Measurements from ENCODE around the gene METTL4.

The METTL4 gene

DNA sequence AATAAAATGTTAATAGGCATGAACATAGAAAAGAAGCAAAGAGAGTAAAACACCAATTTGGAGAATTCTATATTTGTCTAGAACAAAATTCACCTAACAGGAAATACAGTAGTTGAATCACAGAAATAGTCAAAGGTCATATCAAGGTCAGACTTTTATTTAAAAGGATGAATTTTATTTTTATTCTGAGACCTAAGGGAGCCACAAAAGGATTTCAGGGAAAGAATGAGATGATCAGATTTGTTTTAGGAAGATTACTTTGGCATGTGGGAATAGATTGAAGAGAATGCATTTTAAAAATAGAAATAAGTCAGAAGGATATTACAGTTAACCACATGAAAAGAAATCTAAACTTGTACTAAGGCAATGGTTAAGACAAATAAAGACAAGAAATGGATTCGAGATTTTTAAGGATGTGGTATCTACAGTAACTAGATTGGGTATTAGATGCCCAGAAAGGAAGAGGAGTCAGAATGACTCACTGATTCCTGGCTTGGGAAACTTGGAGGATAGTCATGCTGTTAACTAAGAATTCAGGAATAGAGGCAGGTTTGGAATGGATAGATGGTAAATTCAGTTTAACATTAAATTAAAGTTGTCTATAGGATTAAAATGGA, 56.0 kb downstream of the METTL4 start:
- Histone ChIP-seq H3K36me3 (ENCODE audit: insufficient read depth, low read length) (no peaks in the 10 kb centered on the region), H3K4me3 (ENCODE audit: low read depth in 1 of 2, low read length in 2 of 2) (no peak overlapping the region), H3K9me3 (ENCODE audit: low read length) (no peaks in the 10 kb centered on the region), H3K4me1 (ENCODE audit: insufficient read depth, low read length) (no peaks in the 10 kb centered on the region), H3K27ac (ENCODE audit: low read depth, low read length) (no peak overlapping the region), H3K9ac (ENCODE audit: low read length) (no peak overlapping the region), H3K27me3 (ENCODE audit: control insufficient read depth in 1 of 2, insufficient read depth in 2 of 2, low read length in 2 of 2) (no peaks in the 10 kb centered on the region)

- Histone ChIP-seq H3K4me1 (ENCODE audit: insufficient read depth, low read length) (no peaks in the 10 kb centered on the region), H3K9ac (ENCODE audit: low read length) (no peak overlapping the region), H3K9me3 (ENCODE audit: low read length) (no peaks in the 10 kb centered on the region), H3K36me3 (ENCODE audit: insufficient read depth, low read length) (no peaks in the 10 kb centered on the region), H3K27ac (ENCODE audit: low read depth, low read length) (no peak overlapping the region), H3K4me3 (ENCODE audit: low read depth in 1 of 2, low read length in 2 of 2) (no peak overlapping the region), H3K27me3 (ENCODE audit: control insufficient read depth in 1 of 2, insufficient read depth in 2 of 2, low read length in 2 of 2) (no peaks in the 10 kb centered on the region)
These were observed 57.7 kb downstream of the METTL4 start for GRCh38 chr18:2513616-2514015.

DNA sequence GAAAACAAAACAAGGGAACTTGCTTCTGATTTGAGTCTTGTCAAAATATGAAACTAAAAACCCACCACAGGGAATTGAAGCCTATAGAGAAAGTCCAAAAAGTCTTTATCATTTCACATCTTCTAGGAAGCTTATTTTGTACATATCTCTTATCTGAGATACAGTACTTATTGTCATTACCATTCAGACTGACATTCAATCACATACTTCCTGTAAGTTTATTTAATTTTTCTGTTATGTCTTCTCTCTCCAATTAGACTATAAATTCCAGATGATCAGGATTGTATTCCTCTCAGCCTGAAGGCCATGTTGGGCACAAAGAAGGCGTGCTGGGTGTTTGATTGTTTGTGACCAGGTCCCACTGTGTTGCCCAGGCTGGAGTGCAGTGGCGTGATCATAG, 59.2 kb downstream of the METTL4 start:
- H3K4me1 ChIP-seq (ENCODE audit: insufficient read depth, low read length) = no peaks in the 10 kb centered on the region
- H3K36me3 ChIP-seq (ENCODE audit: insufficient read depth, low read length) = no peaks in the 10 kb centered on the region
- H3K27ac ChIP-seq (ENCODE audit: low read depth, low read length) = no peak overlapping the region
- H3K9ac ChIP-seq (ENCODE audit: low read length) = no peak overlapping the region
- H3K27me3 ChIP-seq (ENCODE audit: control insufficient read depth in 1 of 2, insufficient read depth in 2 of 2, low read length in 2 of 2) = no peaks in the 10 kb centered on the region
- no peak overlapping the region for H3K4me3 ChIP-seq (ENCODE audit: low read depth in 1 of 2, low read length in 2 of 2)
- no peaks in the 10 kb centered on the region for H3K9me3 ChIP-seq (ENCODE audit: low read length)

DNA sequence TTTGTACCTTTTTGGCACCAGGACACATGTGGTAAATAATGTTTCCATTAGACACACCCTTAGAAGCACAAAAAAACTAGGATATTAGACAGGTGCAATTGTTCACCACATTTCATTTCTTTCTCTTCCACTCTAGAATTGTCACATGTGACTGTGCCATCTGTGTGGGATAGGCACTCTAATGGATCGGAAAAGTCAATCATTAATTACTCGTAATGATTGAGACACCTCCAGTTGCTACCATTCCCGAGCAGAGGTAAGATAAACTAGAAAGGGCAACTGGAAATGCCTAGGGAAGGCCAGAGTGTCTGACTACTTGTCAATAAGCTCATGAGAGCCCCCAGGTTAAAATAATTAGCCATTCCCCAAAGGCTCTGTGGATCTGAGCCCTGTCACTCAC, 59.9 kb downstream of the METTL4 start:
- Histone ChIP-seq H3K4me3 (ENCODE audit: low read depth in 1 of 2, low read length in 2 of 2) (no peak overlapping the region), H3K27ac (ENCODE audit: low read depth, low read length) (no peak overlapping the region), H3K9me3 (ENCODE audit: low read length) (no peaks in the 10 kb centered on the region), H3K9ac (ENCODE audit: low read length) (no peak overlapping the region), H3K36me3 (ENCODE audit: insufficient read depth, low read length) (no peaks in the 10 kb centered on the region), H3K27me3 (ENCODE audit: control insufficient read depth in 1 of 2, insufficient read depth in 2 of 2, low read length in 2 of 2) (no peaks in the 10 kb centered on the region), H3K4me1 (ENCODE audit: insufficient read depth, low read length) (no peaks in the 10 kb centered on the region)

GRCh38 chr18:2510416-2510815, 60.9 kb downstream of the METTL4 start:
- H3K9ac ChIP-seq (ENCODE audit: low read length) = no peak overlapping the region
- no peaks in the 10 kb centered on the region for H3K36me3 ChIP-seq (ENCODE audit: insufficient read depth, low read length)
- no peak overlapping the region for H3K4me3 ChIP-seq (ENCODE audit: low read depth in 1 of 2, low read length in 2 of 2)
- H3K27ac ChIP-seq (ENCODE audit: low read depth, low read length) = no peak overlapping the region
- no peaks in the 10 kb centered on the region for H3K9me3 ChIP-seq (ENCODE audit: low read length)
- H3K4me1 ChIP-seq (ENCODE audit: insufficient read depth, low read length) = no peaks in the 10 kb centered on the region
- H3K27me3 ChIP-seq (ENCODE audit: control insufficient read depth in 1 of 2, insufficient read depth in 2 of 2, low read length in 2 of 2) = no peaks in the 10 kb centered on the region

DNA sequence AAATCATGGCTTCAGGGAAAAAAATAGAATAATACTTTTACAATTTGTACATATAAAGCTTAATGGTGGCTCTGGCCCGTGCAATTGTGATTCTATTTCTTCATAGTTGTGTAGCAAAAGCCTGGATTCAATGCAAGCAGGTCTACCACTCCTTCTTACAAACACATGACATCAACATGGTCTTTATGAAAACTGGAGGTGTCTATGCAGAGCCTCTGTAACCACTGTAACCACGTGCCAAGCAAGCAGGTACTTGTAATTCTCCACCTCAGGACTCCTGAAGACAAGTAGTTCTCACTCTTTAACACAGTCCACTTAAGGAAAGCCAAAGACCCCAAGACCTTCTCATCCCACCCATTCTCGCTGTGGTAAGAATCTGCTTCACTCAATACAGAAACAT, 62.6 kb downstream of the METTL4 start:
- Histone ChIP-seq H3K9me3 (ENCODE audit: low read length) (no peaks in the 10 kb centered on the region), H3K4me3 (ENCODE audit: low read depth in 1 of 2, low read length in 2 of 2) (no peak overlapping the region), H3K9ac (ENCODE audit: low read length) (no peak overlapping the region), H3K27me3 (ENCODE audit: control insufficient read depth in 1 of 2, insufficient read depth in 2 of 2, low read length in 2 of 2) (no peaks in the 10 kb centered on the region), H3K27ac (ENCODE audit: low read depth, low read length) (no peak overlapping the region), H3K36me3 (ENCODE audit: insufficient read depth, low read length) (no peaks in the 10 kb centered on the region), H3K4me1 (ENCODE audit: insufficient read depth, low read length) (no peaks in the 10 kb centered on the region)

- no peaks in the 10 kb centered on the region for H3K27me3 ChIP-seq (ENCODE audit: control insufficient read depth in 1 of 2, insufficient read depth in 2 of 2, low read length in 2 of 2)
- H3K9ac ChIP-seq (ENCODE audit: low read length) = no peak overlapping the region
- H3K27ac ChIP-seq (ENCODE audit: low read depth, low read length) = no peak overlapping the region
- no peaks in the 10 kb centered on the region for H3K36me3 ChIP-seq (ENCODE audit: insufficient read depth, low read length)
- no peaks in the 10 kb centered on the region for H3K9me3 ChIP-seq (ENCODE audit: low read length)
- H3K4me3 ChIP-seq (ENCODE audit: low read depth in 1 of 2, low read length in 2 of 2) = no peak overlapping the region
- H3K4me1 ChIP-seq (ENCODE audit: insufficient read depth, low read length) = no peaks in the 10 kb centered on the region
These were observed 63.1 kb downstream of the METTL4 start for GRCh38 chr18:2508155-2508554.

DNA sequence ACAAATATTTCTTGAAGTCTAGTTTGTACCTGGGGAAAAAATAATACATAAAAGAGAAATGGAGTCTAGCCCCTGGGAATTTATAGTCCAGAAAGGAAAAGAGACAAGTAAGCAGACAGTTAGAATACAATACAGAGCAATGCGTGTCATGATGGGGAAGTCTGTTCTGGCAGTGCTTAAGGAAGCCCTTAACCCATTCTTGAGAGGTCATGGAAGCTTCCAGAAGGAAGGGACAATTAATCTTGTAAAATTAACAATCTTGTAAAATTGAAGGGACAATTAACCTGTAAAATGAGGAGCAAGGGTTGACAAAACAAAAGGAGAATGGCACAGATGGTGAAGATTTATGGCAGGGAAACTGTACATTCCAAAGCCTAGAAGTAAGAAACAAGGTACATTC, 66.7 kb downstream of the METTL4 start:
- H3K9me3 ChIP-seq (ENCODE audit: low read length) = no peaks in the 10 kb centered on the region
- no peak overlapping the region for H3K9ac ChIP-seq (ENCODE audit: low read length)
- H3K27ac ChIP-seq (ENCODE audit: low read depth, low read length) = no peak overlapping the region
- H3K4me1 ChIP-seq (ENCODE audit: insufficient read depth, low read length) = no peaks in the 10 kb centered on the region
- no peaks in the 10 kb centered on the region for H3K27me3 ChIP-seq (ENCODE audit: control insufficient read depth in 1 of 2, insufficient read depth in 2 of 2, low read length in 2 of 2)
- no peak overlapping the region for H3K4me3 ChIP-seq (ENCODE audit: low read depth in 1 of 2, low read length in 2 of 2)
- H3K36me3 ChIP-seq (ENCODE audit: insufficient read depth, low read length) = no peaks in the 10 kb centered on the region

DNA sequence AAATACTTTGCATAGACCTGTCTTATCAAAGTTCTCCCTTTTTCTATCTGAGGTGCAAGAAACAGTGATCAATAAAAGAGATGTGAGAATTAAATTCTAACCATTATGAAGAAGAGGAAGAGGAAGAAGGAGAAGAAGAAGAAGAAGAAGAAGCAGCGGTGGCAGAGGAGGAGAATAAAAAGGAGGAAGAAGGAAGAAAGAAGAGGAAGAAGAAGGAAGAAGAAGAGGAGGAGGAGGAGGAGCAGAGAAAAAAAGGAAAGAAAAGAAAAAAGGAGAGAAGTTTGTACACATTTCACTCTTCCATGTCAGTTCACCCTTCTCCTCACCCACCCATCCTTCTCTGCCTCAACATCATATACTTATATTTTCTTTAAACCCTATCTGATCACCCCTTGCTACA, 68.4 kb downstream of the METTL4 start:
- H3K27ac ChIP-seq (ENCODE audit: low read depth, low read length) = no peak overlapping the region
- H3K9me3 ChIP-seq (ENCODE audit: low read length) = no peaks in the 10 kb centered on the region
- H3K27me3 ChIP-seq (ENCODE audit: control insufficient read depth in 1 of 2, insufficient read depth in 2 of 2, low read length in 2 of 2) = no peaks in the 10 kb centered on the region
- no peaks in the 10 kb centered on the region for H3K36me3 ChIP-seq (ENCODE audit: insufficient read depth, low read length)
- no peak overlapping the region for H3K4me3 ChIP-seq (ENCODE audit: low read depth in 1 of 2, low read length in 2 of 2)
- no peak overlapping the region for H3K9ac ChIP-seq (ENCODE audit: low read length)
- H3K4me1 ChIP-seq (ENCODE audit: insufficient read depth, low read length) = no peaks in the 10 kb centered on the region

DNA sequence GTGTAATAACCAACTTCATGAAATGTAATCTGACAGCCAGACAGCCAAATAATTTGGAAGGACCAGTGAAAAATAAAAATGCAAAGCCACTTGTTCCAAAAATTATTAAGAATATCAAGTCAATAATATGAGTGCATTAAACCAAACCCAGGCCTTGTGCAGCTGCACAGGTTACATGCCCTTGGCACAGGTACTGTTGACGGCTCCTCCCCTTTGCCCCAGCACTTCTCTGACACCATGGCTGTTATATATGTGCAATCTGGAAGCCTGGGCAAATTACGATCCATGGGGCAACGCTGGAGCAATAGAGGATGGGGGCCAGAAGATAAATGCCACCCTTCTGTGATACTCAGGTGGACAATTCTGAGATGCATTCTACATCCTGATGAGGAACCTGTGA, 68.9 kb downstream of the METTL4 start:
- no peak overlapping the region for H3K4me3 ChIP-seq (ENCODE audit: low read depth in 1 of 2, low read length in 2 of 2)
- H3K36me3 ChIP-seq (ENCODE audit: insufficient read depth, low read length) = no peaks in the 10 kb centered on the region
- H3K4me1 ChIP-seq (ENCODE audit: insufficient read depth, low read length) = no peaks in the 10 kb centered on the region
- no peaks in the 10 kb centered on the region for H3K27me3 ChIP-seq (ENCODE audit: control insufficient read depth in 1 of 2, insufficient read depth in 2 of 2, low read length in 2 of 2)
- H3K27ac ChIP-seq (ENCODE audit: low read depth, low read length) = no peak overlapping the region
- H3K9me3 ChIP-seq (ENCODE audit: low read length) = no peaks in the 10 kb centered on the region
- no peak overlapping the region for H3K9ac ChIP-seq (ENCODE audit: low read length)

DNA sequence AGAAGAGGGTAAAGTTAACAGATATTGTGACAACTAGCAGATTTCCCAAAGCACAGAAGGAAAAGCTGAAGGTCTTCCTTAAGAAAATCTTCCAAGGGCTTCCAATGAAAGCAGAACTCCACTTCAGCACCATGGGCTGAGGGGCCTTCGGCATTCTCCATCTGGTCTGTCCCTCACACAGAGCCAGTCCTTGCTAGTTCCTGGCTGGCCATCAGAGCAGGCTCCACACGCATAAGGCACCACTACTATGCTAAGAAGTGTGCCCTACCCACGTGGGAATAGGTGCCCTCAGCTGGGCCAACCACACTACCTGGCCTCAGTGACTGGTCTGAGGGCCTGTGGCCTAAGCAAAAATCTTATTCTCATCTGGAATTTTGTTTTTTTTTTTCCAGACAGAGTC, 73.5 kb downstream of the METTL4 start:
- no peak overlapping the region for H3K9ac ChIP-seq (ENCODE audit: low read length)
- no peak overlapping the region for H3K27ac ChIP-seq (ENCODE audit: low read depth, low read length)
- no peak overlapping the region for H3K4me3 ChIP-seq (ENCODE audit: low read depth in 1 of 2, low read length in 2 of 2)
- H3K4me1 ChIP-seq (ENCODE audit: insufficient read depth, low read length) = no peaks in the 10 kb centered on the region
- H3K36me3 ChIP-seq (ENCODE audit: insufficient read depth, low read length) = no peaks in the 10 kb centered on the region
- H3K27me3 ChIP-seq (ENCODE audit: control insufficient read depth in 1 of 2, insufficient read depth in 2 of 2, low read length in 2 of 2) = no peaks in the 10 kb centered on the region
- no peaks in the 10 kb centered on the region for H3K9me3 ChIP-seq (ENCODE audit: low read length)

GRCh38 chr18:2495381-2495780, 75.9 kb downstream of the METTL4 start:
- H3K4me3 ChIP-seq (ENCODE audit: low read depth in 1 of 2, low read length in 2 of 2) = no peak overlapping the region
- H3K27ac ChIP-seq (ENCODE audit: low read depth, low read length) = no peak overlapping the region
- no peaks in the 10 kb centered on the region for H3K9me3 ChIP-seq (ENCODE audit: low read length)
- no peak overlapping the region for H3K9ac ChIP-seq (ENCODE audit: low read length)
- H3K27me3 ChIP-seq (ENCODE audit: control insufficient read depth in 1 of 2, insufficient read depth in 2 of 2, low read length in 2 of 2) = no peaks in the 10 kb centered on the region
- no peaks in the 10 kb centered on the region for H3K4me1 ChIP-seq (ENCODE audit: insufficient read depth, low read length)
- no peaks in the 10 kb centered on the region for H3K36me3 ChIP-seq (ENCODE audit: insufficient read depth, low read length)

Data from muscle layer of colon (tissue), 2 donors.